IPS-18c (cell line): Measurements from ENCODE around the gene CSNK1G1.

ENCODE experiments used
- H3K4me3 ChIP-seq: 2 replicates; pipeline ENCODE4 v1.7.0; 2013; ENCODE audit warnings: low read depth, mild to moderate bottlenecking, low read length, moderate library complexity; ENCODE audit not compliant: insufficient read depth
- H3K9me3 ChIP-seq: one replicate; pipeline ENCODE4 v1.6.1; 2013; ENCODE audit warnings: mild to moderate bottlenecking, low read length, moderate library complexity; ENCODE audit not compliant: control insufficient read depth, insufficient read depth

Gene CSNK1G1

DNA sequence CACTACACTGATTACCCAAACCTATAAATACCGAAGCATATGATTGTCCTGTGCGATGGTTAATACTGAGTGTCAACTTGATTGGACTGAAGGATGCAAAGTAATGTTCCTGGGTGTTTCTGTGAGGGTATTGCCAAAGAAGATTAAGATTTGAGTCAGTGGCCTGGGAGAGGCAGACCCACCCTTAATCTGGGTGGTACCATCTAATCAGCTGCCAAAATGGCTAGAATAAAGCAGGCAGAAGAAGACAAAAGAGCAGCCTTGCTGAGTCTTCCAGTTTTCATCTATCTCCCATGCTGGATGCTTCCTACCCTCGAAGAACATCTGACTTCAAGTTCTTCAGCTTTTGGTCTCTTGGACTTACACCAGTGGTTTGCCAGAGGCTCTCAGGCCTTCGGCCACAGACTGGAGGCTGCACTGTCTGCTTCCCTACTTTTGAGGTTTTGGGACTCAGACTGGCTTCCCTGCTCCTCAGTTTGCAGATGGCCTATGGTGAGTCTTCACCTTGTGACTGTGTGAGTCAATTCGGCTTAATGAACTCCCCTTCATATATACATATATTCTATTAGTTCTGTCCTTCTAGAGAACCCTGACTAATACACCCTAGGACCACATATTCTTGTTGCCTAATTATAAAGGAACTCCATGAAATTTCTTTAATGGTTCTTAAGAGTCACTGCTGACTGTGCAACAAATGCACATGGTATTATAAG, 31.7 kb downstream of the CSNK1G1 start:
- H3K9me3 ChIP-seq: no peaks in the 10 kb centered on the region
- no peak overlapping the region for H3K4me3 ChIP-seq

GRCh38 chr15:64315216-64315615, 40.8 kb downstream of the CSNK1G1 start:
- Histone ChIP-seq H3K4me3 (no peak overlapping the region), H3K9me3 (no peaks in the 10 kb centered on the region)

- Histone ChIP-seq H3K4me3 (no peak overlapping the region), H3K9me3 (no peaks in the 10 kb centered on the region)
These were observed 41.5 kb downstream of the CSNK1G1 start for GRCh38 chr15:64314456-64314855.

- H3K4me3 ChIP-seq: no peak overlapping the region
- no peaks in the 10 kb centered on the region for H3K9me3 ChIP-seq
These were observed 44.4 kb downstream of the CSNK1G1 start for GRCh38 chr15:64311566-64311965.

DNA sequence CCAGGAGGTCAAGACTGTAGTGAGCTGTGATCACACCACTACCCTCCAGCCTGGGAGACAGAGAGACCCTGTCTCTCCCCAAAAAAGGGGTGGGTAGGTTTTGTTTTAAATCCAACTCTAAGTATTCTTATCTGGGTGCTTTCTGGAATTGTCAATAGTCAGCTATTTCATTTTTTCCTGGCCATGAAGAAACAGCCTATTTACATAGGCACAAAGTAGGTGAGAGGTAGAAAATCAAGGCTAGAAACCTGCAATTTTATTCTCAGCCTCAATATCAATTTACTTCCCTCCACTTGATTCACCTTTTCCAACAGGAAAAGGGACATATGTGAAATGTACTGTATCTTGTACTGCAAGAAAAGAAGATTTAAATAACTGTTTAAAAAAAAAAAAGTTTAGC, 45.9 kb downstream of the CSNK1G1 start:
- H3K4me3 ChIP-seq: no peak overlapping the region
- H3K9me3 ChIP-seq: no peaks in the 10 kb centered on the region

DNA sequence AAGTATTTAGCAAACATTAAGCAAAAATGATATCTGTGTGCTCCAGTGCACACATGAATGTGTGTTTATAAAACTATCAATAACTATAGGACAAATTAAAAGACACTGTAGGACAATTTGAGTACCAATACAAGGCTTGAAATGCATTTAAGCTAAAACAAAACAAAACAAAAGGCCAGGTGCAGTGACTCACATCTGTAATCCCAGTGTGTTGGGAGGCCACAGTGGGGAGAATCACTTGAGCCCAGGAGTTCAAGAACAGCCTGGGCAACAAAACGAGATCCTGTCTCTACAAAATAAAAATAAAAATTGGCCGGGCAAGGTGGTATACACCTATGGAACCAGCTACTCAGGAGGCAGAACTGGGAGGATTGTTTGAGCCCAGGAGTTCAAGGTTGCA, 50.7 kb downstream of the CSNK1G1 start:
- Histone ChIP-seq H3K4me3 (no peak overlapping the region), H3K9me3 (no peaks in the 10 kb centered on the region)

GRCh38 chr15:64289550-64289949, 66.4 kb downstream of the CSNK1G1 start:
- Histone ChIP-seq H3K4me3 (no peak overlapping the region), H3K9me3 (no peaks in the 10 kb centered on the region)

GRCh38 chr15:64288999-64289398, 67.0 kb downstream of the CSNK1G1 start:
- no peaks in the 10 kb centered on the region for H3K9me3 ChIP-seq
- H3K4me3 ChIP-seq: no peak overlapping the region

GRCh38 chr15:64288577-64288976, 67.4 kb downstream of the CSNK1G1 start:
- Histone ChIP-seq H3K9me3 (no peaks in the 10 kb centered on the region), H3K4me3 (no peak overlapping the region)

DNA sequence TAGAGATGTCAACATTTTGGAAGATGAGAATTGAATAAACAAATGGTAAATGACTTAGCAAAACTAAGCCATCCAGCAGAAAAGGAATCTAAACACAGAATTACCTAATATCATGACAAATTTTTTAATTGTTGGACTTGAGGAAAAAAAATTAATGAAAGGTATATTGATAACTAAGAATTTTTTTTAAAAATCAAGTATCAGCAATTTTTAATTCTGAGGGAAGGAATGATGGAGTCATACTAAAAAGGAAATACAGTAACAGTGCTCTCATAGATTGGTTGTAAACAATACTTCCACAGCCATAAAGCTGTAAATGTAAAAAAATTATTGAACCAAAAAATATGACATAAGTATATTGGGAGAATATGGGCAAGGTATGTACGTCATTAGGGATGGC, 68.0 kb downstream of the CSNK1G1 start:
- H3K4me3 ChIP-seq: no peak overlapping the region
- H3K9me3 ChIP-seq: no peaks in the 10 kb centered on the region

GRCh38 chr15:64286473-64286872, 69.5 kb downstream of the CSNK1G1 start:
- Histone ChIP-seq H3K4me3 (no peak overlapping the region), H3K9me3 (no peaks in the 10 kb centered on the region)

DNA sequence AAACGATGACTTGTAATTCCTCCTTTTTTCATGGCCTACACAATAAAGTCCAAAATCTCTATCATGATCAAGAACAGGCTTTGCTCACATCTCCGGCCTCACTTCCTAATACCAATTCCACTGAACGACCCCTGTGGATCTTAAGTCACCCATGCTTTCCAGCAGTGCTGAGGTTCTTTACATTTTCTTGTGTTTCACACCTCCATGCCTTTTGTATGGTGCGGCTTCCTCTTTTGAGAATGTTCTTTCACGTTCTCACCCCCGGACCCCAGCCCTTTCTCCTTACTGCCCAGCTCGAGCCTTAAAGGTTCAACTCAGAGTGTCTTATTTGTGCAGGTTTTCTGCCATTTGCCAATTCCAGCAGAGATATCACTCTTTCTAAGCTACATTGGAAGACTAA, 70.1 kb downstream of the CSNK1G1 start:
- H3K9me3 ChIP-seq: no peaks in the 10 kb centered on the region
- no peak overlapping the region for H3K4me3 ChIP-seq

DNA sequence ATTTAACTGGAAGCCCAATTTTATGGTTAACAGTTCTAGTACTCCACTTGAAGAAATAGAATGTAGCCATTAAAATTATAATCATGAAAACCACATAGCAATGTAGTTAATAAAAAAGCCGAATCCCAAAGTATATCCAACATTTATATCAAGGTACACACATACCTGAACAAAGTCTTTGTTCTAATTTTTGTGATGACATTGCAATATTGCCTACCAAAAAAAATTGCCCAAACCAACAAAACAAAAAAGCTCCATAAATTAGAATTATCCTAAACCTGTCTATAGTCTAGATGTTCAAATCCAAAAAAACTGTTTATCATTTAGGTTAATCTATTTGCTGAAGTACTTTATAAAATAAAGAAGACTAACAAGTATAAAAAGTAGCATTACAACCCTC, 70.8 kb downstream of the CSNK1G1 start:
- Histone ChIP-seq H3K4me3 (no peak overlapping the region), H3K9me3 (no peaks in the 10 kb centered on the region)

- H3K4me3 ChIP-seq: no peak overlapping the region
- H3K9me3 ChIP-seq: no peaks in the 10 kb centered on the region
These were observed 71.9 kb downstream of the CSNK1G1 start for GRCh38 chr15:64284042-64284441.

DNA sequence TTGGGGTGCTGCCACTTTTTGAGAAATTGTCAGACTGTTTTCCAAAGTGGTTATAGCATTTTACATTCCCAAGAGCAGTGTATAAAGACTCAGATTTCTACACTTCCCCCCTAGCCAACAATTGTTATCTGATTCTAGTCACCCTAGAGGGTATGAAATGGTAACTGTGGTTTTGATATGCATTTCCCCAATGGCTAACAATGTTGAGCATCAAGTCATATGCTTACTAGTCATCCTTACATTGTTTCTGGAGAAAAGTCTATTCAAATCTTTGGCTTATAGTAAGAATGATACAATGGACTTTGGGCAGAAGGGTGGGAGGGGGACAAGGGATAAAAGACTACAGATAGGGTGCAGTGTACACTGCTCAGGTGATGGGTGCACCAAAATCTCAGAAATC, 73.3 kb downstream of the CSNK1G1 start:
- no peaks in the 10 kb centered on the region for H3K9me3 ChIP-seq
- H3K4me3 ChIP-seq: no peak overlapping the region

- H3K9me3 ChIP-seq: no peaks in the 10 kb centered on the region
These were observed 76.8 kb downstream of the CSNK1G1 start for GRCh38 chr15:64279131-64279530.

GRCh38 chr15:64275934-64276333, 80.0 kb downstream of the CSNK1G1 start:
- no peaks in the 10 kb centered on the region for H3K9me3 ChIP-seq
- no peak overlapping the region for H3K4me3 ChIP-seq

More at GRCh38 chr15:64279131-64279530, 76.8 kb downstream of the CSNK1G1 start:
- no peak overlapping the region for H3K4me3 ChIP-seq

- Histone ChIP-seq H3K9me3 (no peaks in the 10 kb centered on the region), H3K4me3 (no peak overlapping the region)
These were observed 81.5 kb downstream of the CSNK1G1 start for GRCh38 chr15:64274341-64274950.
